Activated CD4-positive, alpha-beta T cell treated with anti-CD3 and anti-CD28 coated beads, Interleukin-2, amount 10 ng/mL, durations not matched to agents 24 days and 14 days (primary cell): ENCODE results near the gene PYGL. TPM values are rescaled to one million over a fixed set of nuclear protein-coding genes. Genes with fewer than 3 reads are reported as not detected.
"Not testable (repeated sequence)": the region's sequence is repeated elsewhere in the genome, so short reads cannot be mapped to it uniquely, and the experiment has no call there.

Experiments
- DNase-seq: peaks from one replicate; pipeline ENCODE4 v3.0.0; 2022
- H3K27ac Mint-ChIP-seq: one replicate; pipeline ENCODE4 v1.8.0; 2022; ENCODE audit warnings: mild to moderate bottlenecking, mixed read lengths
- H3K27me3 Mint-ChIP-seq: one replicate; pipeline ENCODE4 v1.8.0; 2022; ENCODE audit warnings: mixed read lengths
- H3K36me3 Mint-ChIP-seq: one replicate; pipeline ENCODE4 v1.8.0; 2022; ENCODE audit warnings: low read depth, mild to moderate bottlenecking, mixed read lengths
- H3K4me1 Mint-ChIP-seq: one replicate; pipeline ENCODE4 v1.8.0; 2021; ENCODE audit warnings: mixed read lengths
- H3K4me3 Mint-ChIP-seq: one replicate; pipeline ENCODE4 v1.8.0; 2022; ENCODE audit warnings: mild to moderate bottlenecking, moderate library complexity, mixed read lengths
- H3K9me3 Mint-ChIP-seq: one replicate; pipeline ENCODE4 v1.8.0; 2021; ENCODE audit warnings: mixed read lengths
- intact Hi-C: fragments of 100-400 bp; cut with micrococcal nuclease; formaldehyde crosslinking; loops from one replicate; pipeline ENCODE4 v1.15.1; 2023
- total RNA-seq: library from RNA; stranded (reverse); gene quantifications from 2 replicates; pipeline ENCODE4 v1.2.3, GENCODE V29; 2022

PYGL gene
- total RNA-seq, 1 donor from 2014 or later: 0.26 TPM

DNA sequence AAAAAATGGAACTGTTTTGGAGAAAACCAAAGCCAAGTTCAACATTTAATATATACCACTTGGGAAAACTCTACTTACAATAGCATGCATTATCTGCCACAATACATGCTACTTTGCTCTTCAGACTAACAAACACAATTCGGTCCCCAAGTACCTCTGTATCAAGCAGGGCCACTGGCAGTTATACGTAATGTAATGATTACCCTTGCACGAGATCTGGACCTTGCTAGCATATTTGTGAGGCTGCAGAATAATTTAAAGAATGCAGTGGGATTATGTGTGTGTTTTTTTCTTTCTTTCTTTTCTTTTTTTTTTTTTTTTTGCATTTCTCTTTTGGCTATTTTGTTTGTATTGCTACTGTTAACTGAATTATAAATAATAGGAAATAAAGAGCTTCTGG lies 22.8 kb upstream of the PYGL start:
- H3K4me1 Mint-ChIP-seq: no peaks in the 10 kb centered on the region
- no peaks in the 10 kb centered on the region for H3K36me3 Mint-ChIP-seq
- H3K4me3 Mint-ChIP-seq: no peak overlapping the region
- H3K9me3 Mint-ChIP-seq: no peaks in the 10 kb centered on the region
- no peak overlapping the region for H3K27ac Mint-ChIP-seq
- DNase-seq: no peak
- intact Hi-C loops: no loop called here
- H3K27me3 Mint-ChIP-seq: peaks cover 6% of the 10 kb centered on the region

DNA sequence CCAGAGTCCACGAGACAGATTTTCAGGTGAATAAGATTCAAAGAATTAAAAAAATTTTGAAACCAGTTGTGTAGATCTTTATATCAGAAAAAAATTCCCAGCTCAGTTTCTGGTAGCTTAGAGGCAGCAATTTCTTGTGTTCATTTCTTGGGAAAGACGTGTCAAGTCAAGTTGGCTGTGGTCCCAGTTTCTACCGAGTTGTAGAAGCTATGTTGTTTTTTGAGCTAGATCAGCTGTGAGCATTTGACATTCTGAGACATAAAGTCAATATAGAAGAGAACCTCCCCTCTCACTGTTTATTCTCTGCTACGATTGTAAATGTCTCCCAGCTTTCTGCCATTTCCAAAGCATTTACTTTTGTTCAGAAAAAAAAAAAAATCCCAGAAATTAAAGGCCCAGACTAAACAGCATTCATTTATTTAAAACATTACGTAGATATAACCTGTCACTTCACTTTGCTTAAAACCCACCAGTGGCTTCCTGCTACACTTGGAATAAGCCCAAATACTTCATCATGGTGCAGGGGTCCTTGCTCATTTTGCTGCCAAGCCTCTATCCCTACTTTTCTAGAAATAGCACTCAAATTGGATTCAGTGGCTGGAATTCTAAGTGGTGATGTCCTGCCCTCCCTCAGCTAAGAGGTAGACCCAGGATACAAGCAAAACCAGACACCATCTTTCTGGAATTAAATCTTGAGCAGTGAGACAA lies 20.6 kb upstream of the PYGL start:
- Mint-ChIP-seq H3K4me1 (no peaks in the 10 kb centered on the region), H3K27me3 (peaks cover 14% of the 10 kb centered on the region), H3K27ac (no peak overlapping the region), H3K36me3 (no peaks in the 10 kb centered on the region), H3K9me3 (no peaks in the 10 kb centered on the region), H3K4me3 (no peak overlapping the region)
- DNase-seq: no peak
- intact Hi-C loops: no loop called here

DNA sequence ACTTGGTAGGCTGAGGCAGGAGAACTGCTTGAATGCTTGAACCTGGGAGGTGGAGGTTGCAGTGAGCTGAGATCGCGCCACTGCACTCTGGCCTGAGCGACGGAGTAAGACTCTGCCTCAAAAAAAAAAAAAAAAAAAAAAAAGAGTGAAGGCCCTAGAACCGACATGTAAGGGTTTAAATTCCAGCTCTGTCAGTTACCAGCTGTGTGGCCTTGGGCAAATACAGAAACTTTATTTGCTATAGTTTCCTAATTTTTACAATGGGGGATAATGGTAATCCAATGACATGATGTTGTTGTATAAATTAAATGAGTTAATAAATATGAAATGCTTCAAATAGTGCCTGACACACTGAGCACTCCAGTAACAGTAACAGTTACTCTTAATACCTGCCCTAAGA lies 19.6 kb upstream of the PYGL start:
- no peak for DNase-seq
- H3K4me1 Mint-ChIP-seq: no peaks in the 10 kb centered on the region
- no peaks in the 10 kb centered on the region for H3K9me3 Mint-ChIP-seq
- no peaks in the 10 kb centered on the region for H3K36me3 Mint-ChIP-seq
- H3K4me3 Mint-ChIP-seq: no peak overlapping the region
- H3K27ac Mint-ChIP-seq: no peak overlapping the region
- H3K27me3 Mint-ChIP-seq: peaks cover 15% of the 10 kb centered on the region
- intact Hi-C loops: no loop called here

DNA sequence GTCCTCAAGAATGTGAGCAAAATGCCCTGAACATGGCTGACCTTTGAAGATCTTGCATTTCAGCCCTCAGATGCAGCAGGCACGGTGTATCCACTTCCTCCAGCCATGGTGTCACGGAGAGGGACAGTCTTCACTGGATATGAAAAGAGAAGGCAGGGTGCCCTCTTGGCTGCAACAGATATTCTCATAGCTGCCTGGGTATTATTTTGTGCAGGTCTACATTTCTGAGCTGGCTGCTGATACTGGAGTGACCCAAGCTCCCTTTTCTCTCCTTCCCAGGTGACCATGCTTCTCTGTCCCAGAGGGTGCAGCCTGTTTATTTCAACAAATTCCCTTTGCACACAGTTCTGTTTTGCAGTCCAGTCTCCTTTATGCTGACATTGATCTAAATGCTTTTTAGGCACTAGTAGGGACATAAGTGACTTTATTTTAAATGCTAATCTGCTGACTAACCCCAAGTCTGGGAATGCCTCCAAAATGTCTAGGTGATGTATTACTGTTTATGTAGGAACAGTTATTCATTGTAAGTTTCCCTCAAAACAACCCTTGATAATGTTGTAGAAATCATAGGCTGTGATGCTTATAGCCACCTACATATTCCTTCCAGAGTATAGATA lies 17.4 kb upstream of the PYGL start:
- no peaks in the 10 kb centered on the region for H3K4me1 Mint-ChIP-seq
- H3K4me3 Mint-ChIP-seq: no peak overlapping the region
- intact Hi-C loops: no loop called here
- H3K9me3 Mint-ChIP-seq: no peaks in the 10 kb centered on the region
- no peak for DNase-seq
- no peak overlapping the region for H3K27ac Mint-ChIP-seq
- peaks cover 11% of the 10 kb centered on the region for H3K27me3 Mint-ChIP-seq
- H3K36me3 Mint-ChIP-seq: no peaks in the 10 kb centered on the region

DNA sequence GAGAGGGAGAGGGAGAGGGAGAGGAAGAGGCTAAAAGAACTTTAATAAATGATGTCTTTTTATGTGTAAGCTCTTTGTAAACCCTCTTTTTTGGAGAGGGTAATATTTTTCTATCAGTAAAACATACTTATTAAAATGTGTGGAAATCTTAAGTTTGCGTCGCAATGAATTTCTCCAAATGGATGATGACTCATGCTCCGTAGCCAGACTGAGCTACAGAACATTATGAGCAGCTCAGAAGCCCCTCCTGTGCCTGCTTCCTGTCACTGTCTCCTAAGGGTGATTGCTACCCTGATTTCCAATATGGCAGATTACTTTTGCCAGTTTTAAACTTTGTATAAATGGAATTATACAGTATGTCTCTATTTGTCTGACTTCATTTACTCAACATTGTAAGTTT lies 13.0 kb upstream of the PYGL start:
- peaks cover 12% of the 10 kb centered on the region for H3K27me3 Mint-ChIP-seq
- no peaks in the 10 kb centered on the region for H3K36me3 Mint-ChIP-seq
- H3K4me1 Mint-ChIP-seq: no peaks in the 10 kb centered on the region
- intact Hi-C loops: no loop called here
- H3K9me3 Mint-ChIP-seq: no peaks in the 10 kb centered on the region
- H3K4me3 Mint-ChIP-seq: no peak overlapping the region
- no peak for DNase-seq
- H3K27ac Mint-ChIP-seq: no peak overlapping the region

DNA sequence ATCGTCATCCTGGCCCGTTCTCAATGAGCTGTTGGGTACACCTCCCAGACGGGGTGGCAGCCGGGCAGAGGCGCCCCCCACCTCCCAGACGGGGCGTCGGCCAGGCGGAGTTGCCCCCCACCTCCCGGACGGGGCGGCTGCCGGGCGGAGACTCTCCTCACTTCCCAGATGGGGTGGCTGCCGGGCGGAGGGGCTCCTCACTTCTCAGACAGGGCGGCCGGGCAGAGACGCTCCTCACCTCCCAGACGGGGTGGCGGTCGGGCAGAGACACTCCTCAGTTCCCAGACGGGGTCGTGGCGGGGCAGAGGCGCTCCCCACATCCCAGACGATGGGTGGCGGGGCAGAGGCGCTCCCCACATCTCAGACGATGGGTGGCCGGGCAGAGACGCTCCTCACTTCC lies 12.1 kb upstream of the PYGL start:
- H3K4me3 Mint-ChIP-seq, H3K27ac Mint-ChIP-seq, H3K9me3 Mint-ChIP-seq, intact Hi-C loops, H3K36me3 Mint-ChIP-seq, H3K4me1 Mint-ChIP-seq, DNase-seq, H3K27me3 Mint-ChIP-seq: not testable (repeated sequence)

DNA sequence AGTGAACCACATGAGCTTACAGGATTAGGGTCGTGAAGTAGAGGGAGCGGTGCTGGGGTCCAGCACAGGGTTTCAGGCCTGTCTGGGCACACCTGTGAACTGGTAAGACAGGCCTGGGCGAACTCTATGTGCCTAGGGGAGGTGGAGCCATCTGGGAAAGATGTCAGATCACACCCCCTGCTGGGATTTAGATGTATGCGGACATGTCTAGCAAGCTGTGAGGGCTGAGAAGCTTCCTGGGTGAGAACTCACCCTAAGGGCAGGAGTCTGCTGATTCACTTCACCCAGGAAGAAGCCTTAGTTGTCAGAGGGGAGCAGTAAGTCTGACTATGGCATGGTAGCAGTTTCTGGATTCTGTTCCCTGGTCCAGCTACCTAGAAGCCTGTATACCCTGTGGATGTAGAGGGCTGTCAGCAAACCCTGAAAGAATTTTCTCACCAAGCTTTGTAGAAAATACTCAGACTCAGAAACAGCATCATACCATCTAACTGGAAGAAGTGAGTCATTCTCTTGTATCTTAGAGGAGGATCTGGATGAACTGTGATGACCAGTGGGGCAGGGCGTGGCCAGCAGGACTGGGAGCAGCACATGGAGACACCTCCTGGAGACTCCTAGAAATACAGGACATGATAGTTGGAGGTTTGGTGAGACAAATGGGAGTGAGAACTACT lies 11.2 kb upstream of the PYGL start:
- Mint-ChIP-seq H3K4me1 (no peaks in the 10 kb centered on the region), H3K4me3 (no peak overlapping the region), H3K9me3 (no peaks in the 10 kb centered on the region), H3K27me3 (peaks cover 9% of the 10 kb centered on the region), H3K27ac (no peak overlapping the region), H3K36me3 (no peaks in the 10 kb centered on the region)
- intact Hi-C loops: no loop called here
- no peak for DNase-seq

DNA sequence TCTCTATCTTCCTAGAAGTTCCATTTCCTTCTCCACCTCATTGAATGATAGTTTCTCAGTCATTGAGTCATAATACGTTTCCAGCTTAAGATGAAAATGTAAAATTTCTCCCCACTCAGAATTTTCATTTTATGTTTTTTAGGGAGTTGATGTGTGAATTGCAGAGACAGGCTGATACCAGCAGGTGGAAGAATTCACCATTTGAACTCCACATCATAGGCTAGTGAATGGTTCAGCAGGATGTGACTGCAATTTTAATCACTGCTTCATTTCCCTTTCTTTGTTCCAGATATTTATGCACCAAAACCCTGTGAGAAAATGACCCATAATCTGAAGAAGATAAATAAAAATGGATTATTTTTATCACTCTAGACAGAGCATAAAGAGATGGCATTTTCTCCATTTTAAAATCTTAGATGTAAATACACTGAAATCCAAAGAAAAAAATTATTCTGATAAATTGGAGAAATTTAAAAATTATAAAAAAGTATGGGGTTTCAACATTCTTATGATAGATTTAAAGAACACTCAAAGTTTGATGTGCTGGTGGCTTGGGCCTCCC lies 10.6 kb upstream of the PYGL start:
- no peak overlapping the region for H3K4me3 Mint-ChIP-seq
- intact Hi-C loops: no loop called here
- H3K36me3 Mint-ChIP-seq: no peaks in the 10 kb centered on the region
- peaks cover 6% of the 10 kb centered on the region for H3K27me3 Mint-ChIP-seq
- no peaks in the 10 kb centered on the region for H3K9me3 Mint-ChIP-seq
- H3K4me1 Mint-ChIP-seq: no peaks in the 10 kb centered on the region
- no peak overlapping the region for H3K27ac Mint-ChIP-seq
- DNase-seq: no peak

DNA sequence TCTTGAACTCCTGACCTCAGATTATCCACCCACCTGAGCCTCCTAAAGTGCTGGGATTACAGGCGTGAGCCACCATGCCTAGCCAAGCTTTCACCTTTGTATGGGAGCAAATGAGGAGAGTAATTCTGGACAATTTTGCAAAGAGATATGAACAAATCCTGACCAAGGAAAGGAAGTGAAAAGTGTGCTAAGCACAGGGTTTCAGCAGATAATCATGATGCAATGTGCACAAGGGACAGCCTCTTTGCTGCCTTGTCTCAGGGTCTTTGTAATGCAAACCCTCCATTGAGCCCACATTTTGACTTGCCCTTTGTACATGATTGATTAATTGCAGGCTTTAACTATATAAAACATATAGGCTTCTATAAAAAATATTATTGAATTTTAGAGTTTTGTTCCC lies 9.2 kb upstream of the PYGL start:
- peaks cover 3% of the 10 kb centered on the region for H3K27me3 Mint-ChIP-seq
- intact Hi-C loops: no loop called here
- H3K27ac Mint-ChIP-seq: no peak overlapping the region
- no peaks in the 10 kb centered on the region for H3K9me3 Mint-ChIP-seq
- H3K4me1 Mint-ChIP-seq: no peaks in the 10 kb centered on the region
- DNase-seq: no peak
- no peak overlapping the region for H3K4me3 Mint-ChIP-seq
- H3K36me3 Mint-ChIP-seq: no peaks in the 10 kb centered on the region

DNA sequence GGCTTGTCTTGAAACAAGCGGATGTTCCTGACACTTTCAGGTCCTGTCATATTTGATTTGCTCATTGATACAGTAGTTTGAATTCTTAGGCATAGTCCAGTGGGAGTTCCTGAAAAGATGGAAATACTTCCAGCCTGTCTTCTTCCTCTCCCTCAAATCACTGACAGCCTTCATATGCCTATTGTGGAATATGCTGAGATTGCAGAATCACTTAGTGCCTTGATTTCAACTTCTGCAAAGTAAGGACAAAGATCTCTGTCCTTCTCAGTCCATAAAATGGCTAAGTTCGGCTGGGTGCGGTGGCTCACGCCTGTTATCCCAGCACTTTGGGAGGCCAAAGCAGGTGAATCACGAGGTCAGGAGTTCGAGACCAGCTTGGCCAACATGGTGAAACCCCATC lies 6.7 kb upstream of the PYGL start:
- intact Hi-C loops: no loop called here
- Mint-ChIP-seq H3K27ac (no peak overlapping the region), H3K36me3 (no peaks in the 10 kb centered on the region), H3K27me3 (peaks cover 9% of the 10 kb centered on the region), H3K9me3 (no peaks in the 10 kb centered on the region), H3K4me3 (no peak overlapping the region), H3K4me1 (no peaks in the 10 kb centered on the region)
- DNase-seq: no peak

DNA sequence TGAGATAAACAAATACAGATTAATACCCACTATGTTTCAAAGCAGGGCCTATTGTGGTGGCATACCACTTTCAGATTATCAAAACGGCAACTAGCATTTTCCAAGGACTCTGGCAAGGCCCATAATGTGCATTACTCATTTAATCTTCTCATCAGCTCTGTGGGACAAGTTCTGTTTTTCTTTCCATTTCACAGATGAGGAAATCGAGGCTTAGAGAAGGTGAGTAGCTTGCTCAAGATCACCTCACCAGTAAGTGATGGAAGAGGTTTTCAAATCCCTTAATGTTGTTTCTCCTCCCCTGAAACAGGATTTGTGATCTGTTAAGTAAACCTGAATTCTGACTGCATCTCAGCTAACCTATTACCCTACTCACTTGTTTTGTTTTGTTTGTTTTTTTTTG lies 3.9 kb upstream of the PYGL start:
- Mint-ChIP-seq H3K4me3 (no peak overlapping the region), H3K4me1 (peaks cover 6% of the 10 kb centered on the region), H3K36me3 (no peaks in the 10 kb centered on the region), H3K9me3 (no peaks in the 10 kb centered on the region), H3K27me3 (peaks cover 21% of the 10 kb centered on the region), H3K27ac (no peak overlapping the region)
- intact Hi-C loops: loop anchor here (10.0 kb wide), 1 partner anchor 147 kb away; the partner anchor contains the start of gene TRIM9
- no peak for DNase-seq

DNA sequence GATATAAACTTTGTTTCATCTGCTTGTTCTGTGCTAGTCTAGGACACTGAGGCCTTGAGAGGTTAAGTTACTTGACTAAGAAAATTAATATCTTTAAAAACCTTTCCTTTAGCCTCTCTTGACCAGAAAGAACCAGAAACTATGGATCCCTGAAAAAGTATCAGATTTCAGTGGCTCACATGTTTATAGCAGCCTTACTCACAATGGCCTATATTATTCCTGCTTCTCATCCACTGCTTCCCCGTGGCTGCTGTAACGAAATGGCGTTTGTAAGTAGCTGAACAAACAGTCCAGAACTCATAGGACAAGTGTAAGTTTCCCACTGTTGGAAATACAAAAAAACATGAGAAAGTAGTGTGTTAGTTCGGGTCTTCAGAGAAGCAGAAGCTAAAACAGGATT lies 3.2 kb upstream of the PYGL start:
- peaks cover 6% of the 10 kb centered on the region for H3K4me1 Mint-ChIP-seq
- H3K27me3 Mint-ChIP-seq: peaks cover 24% of the 10 kb centered on the region
- no peak overlapping the region for H3K27ac Mint-ChIP-seq
- DNase-seq: no peak
- intact Hi-C loops: loop anchor here (10.0 kb wide), 1 partner anchor 147 kb away; the partner anchor contains the start of gene TRIM9
- H3K9me3 Mint-ChIP-seq: no peaks in the 10 kb centered on the region
- H3K36me3 Mint-ChIP-seq: no peaks in the 10 kb centered on the region
- H3K4me3 Mint-ChIP-seq: no peak overlapping the region

DNA sequence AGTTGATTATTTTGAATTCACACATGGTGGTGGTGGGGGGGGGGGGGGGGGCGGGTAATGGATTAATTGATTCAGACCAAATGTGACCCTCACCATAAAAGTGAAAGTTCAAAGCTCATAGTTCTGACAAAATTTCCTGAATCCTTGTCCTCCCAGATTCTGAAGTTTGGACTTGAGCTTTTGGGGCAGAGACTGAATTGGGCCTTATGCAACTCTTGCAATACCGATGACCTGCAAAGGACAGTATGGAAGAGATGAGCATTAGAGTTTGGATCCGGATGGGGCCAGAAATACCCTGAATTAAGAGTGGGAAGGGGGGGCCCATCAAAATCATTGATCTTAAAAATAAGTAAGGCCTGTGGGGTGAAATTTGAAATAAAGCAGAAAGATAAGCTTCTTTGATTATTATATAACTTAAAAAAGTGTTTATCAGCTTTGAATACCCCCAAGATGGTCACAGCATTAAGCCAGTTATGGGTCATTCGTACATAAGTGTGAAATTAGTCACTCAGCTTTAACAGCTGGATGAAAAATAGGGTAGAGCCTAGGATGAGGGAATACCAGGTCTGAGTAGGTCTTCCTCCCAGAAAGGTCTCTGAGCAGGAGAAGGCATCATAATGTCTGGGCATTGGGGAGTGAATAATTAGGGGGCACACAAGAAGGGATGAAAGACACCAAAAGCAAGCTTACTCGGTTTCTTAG lies 2.1 kb upstream of the PYGL start:
- peaks cover 32% of the 10 kb centered on the region for H3K27me3 Mint-ChIP-seq
- H3K4me1 Mint-ChIP-seq: peaks cover 6% of the 10 kb centered on the region
- intact Hi-C loops: loop anchor here (10.0 kb wide), 1 partner anchor 148 kb away; the partner anchor contains the start of gene TRIM9
- H3K4me3 Mint-ChIP-seq: no peak overlapping the region
- no peaks in the 10 kb centered on the region for H3K9me3 Mint-ChIP-seq
- no peaks in the 10 kb centered on the region for H3K36me3 Mint-ChIP-seq
- no peak overlapping the region for H3K27ac Mint-ChIP-seq
- DNase-seq: no peak
